ENCODE measurements around the gene BAG3.

DNA sequence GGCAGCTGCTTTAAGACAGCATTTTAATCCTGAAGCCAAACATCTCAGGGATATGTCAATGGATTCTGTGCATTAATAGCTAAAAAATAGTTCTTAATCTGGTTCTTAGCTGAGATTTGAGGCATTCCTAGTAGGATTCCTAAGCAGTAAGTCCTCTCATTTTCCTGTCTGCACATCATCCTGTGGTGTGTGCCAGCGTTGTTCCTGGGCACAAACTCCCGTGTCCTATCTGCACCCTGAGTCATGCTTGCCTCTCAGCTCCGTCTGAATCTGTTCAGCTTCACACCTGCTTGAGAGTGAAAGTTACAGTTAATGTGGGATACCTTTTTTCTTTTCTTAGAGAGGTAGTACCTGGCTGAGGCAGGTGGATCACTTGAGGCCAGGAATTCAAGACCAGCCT, 19.5 kb downstream of the BAG3 start:
- TF ChIP-seq, protein P1, sequence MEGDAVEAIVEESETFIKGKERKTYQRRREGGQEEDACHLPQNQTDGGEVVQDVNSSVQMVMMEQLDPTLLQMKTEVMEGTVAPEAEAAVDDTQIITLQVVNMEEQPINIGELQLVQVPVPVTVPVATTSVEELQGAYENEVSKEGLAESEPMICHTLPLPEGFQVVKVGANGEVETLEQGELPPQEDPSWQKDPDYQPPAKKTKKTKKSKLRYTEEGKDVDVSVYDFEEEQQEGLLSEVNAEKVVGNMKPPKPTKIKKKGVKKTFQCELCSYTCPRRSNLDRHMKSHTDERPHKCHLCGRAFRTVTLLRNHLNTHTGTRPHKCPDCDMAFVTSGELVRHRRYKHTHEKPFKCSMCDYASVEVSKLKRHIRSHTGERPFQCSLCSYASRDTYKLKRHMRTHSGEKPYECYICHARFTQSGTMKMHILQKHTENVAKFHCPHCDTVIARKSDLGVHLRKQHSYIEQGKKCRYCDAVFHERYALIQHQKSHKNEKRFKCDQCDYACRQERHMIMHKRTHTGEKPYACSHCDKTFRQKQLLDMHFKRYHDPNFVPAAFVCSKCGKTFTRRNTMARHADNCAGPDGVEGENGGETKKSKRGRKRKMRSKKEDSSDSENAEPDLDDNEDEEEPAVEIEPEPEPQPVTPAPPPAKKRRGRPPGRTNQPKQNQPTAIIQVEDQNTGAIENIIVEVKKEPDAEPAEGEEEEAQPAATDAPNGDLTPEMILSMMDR (IDR thresholded peaks at IDR 0.05): no peak
- no peak for TF ChIP-seq POLR2AphosphoS5 (IDR thresholded peaks at IDR 0.05)
- no peak for TF ChIP-seq EP300 (IDR thresholded peaks at IDR 0.05; ENCODE audit: low read depth)

All from transverse colon (tissue), 4 donors.